ENCODE data around the gene MZT2B.
"Not testable (repeated sequence)": the region's sequence is repeated elsewhere in the genome, so short reads cannot be mapped to it uniquely, and the experiment has no call there.

Gene MZT2B

GRCh38 chr2:130231656-130232055 lies 49.6 kb downstream of the MZT2B start:
- no peak overlapping the region for H3K4me3 ChIP-seq (ENCODE audit: low read depth, low read length)
- DNase-seq (ENCODE audit: low read depth) = no peak
- TF ChIP-seq, protein P1, sequence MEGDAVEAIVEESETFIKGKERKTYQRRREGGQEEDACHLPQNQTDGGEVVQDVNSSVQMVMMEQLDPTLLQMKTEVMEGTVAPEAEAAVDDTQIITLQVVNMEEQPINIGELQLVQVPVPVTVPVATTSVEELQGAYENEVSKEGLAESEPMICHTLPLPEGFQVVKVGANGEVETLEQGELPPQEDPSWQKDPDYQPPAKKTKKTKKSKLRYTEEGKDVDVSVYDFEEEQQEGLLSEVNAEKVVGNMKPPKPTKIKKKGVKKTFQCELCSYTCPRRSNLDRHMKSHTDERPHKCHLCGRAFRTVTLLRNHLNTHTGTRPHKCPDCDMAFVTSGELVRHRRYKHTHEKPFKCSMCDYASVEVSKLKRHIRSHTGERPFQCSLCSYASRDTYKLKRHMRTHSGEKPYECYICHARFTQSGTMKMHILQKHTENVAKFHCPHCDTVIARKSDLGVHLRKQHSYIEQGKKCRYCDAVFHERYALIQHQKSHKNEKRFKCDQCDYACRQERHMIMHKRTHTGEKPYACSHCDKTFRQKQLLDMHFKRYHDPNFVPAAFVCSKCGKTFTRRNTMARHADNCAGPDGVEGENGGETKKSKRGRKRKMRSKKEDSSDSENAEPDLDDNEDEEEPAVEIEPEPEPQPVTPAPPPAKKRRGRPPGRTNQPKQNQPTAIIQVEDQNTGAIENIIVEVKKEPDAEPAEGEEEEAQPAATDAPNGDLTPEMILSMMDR (IDR thresholded peaks at IDR 0.05; ENCODE audit: insufficient read depth, low read depth, low read length, missing control alignments) = no peak

DNA sequence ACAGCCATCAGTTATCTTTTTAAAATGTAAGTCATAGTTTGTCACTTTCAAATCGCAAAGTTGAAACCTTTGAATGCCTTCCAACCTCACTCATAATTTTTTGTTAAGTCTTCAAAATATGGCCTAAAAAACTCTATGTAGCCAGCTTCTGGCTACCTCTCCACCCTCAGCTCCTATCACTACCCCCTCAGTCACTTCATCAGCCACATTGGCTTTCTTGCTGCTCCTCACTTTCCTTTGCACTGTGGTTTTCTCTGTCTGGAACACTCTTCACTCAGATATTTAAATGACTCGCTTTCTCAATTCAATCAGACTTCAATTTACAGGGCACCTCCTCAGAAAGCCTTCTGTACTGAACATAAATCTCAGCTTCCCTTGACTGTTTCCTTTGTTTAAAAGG lies 51.0 kb downstream of the MZT2B start:
- DNase-seq (ENCODE audit: low read depth) = not testable (repeated sequence)

GRCh38 chr2:130239581-130239980 lies 57.5 kb downstream of the MZT2B start:
- H3K4me3 ChIP-seq (ENCODE audit: low read depth, low read length) = not testable (repeated sequence)

More for the DNA sequence above, 51.0 kb downstream of the MZT2B start:
- H3K4me3 ChIP-seq (ENCODE audit: low read depth, low read length) = not testable (repeated sequence)

More at GRCh38 chr2:130239581-130239980, 57.5 kb downstream of the MZT2B start:
- DNase-seq (ENCODE audit: low read depth) = not testable (repeated sequence)
